Measurements from ENCODE around the gene ATF6.

Gene ATF6

GRCh38 chr1:161943737-161944136 is 177.6 kb downstream of the ATF6 start:
- H3K4me3 ChIP-seq (ENCODE audit: low read depth, low read length) = no peak overlapping the region
- DNase-seq (ENCODE audit: low read depth) = no peak
- no peak for TF ChIP-seq CTCF (IDR thresholded peaks at IDR 0.05; ENCODE audit: low read depth, low read length)
- TF ChIP-seq MYC (IDR thresholded peaks at IDR 0.05; ENCODE audit: low read depth, low read length) = no peak
- no peak for TF ChIP-seq MAX (IDR thresholded peaks at IDR 0.05; ENCODE audit: low read depth, low read length)
- no peak for TF ChIP-seq POLR2A (IDR thresholded peaks at IDR 0.05; ENCODE audit: extremely low read depth, insufficient read length)

GRCh38 chr1:161944381-161944780 is 178.3 kb downstream of the ATF6 start:
- TF ChIP-seq MYC (IDR thresholded peaks at IDR 0.05; ENCODE audit: low read depth, low read length) = no peak
- TF ChIP-seq MAX (IDR thresholded peaks at IDR 0.05; ENCODE audit: low read depth, low read length) = no peak
- TF ChIP-seq CTCF (IDR thresholded peaks at IDR 0.05; ENCODE audit: low read depth, low read length) = no peak
- no peak for TF ChIP-seq POLR2A (IDR thresholded peaks at IDR 0.05; ENCODE audit: extremely low read depth, insufficient read length)
- no peak for DNase-seq (ENCODE audit: low read depth)
- no peak overlapping the region for H3K4me3 ChIP-seq (ENCODE audit: low read depth, low read length)

- no peak for DNase-seq (ENCODE audit: low read depth)
- no peak for TF ChIP-seq CTCF (IDR thresholded peaks at IDR 0.05; ENCODE audit: low read depth, low read length)
- H3K4me3 ChIP-seq (ENCODE audit: low read depth, low read length) = no peak overlapping the region
Measured at GRCh38 chr1:161945306-161946060, 179.4 kb downstream of the ATF6 start.

GRCh38 chr1:161946071-161946987 is 180.2 kb downstream of the ATF6 start:
- no peak overlapping the region for H3K4me3 ChIP-seq (ENCODE audit: low read depth, low read length)
- DNase-seq (ENCODE audit: low read depth) = no peak
- TF ChIP-seq MAX (IDR thresholded peaks at IDR 0.05; ENCODE audit: low read depth, low read length) (no peak), CTCF (IDR thresholded peaks at IDR 0.05; ENCODE audit: low read depth, low read length) (no peak), MYC (IDR thresholded peaks at IDR 0.05; ENCODE audit: low read depth, low read length) (no peak), POLR2A (IDR thresholded peaks at IDR 0.05; ENCODE audit: extremely low read depth, insufficient read length) (no peak)

- no peak for TF ChIP-seq CTCF (IDR thresholded peaks at IDR 0.05; ENCODE audit: low read depth, low read length)
- TF ChIP-seq MYC (IDR thresholded peaks at IDR 0.05; ENCODE audit: low read depth, low read length) = no peak
- no peak for TF ChIP-seq POLR2A (IDR thresholded peaks at IDR 0.05; ENCODE audit: extremely low read depth, insufficient read length)
- no peak for TF ChIP-seq MAX (IDR thresholded peaks at IDR 0.05; ENCODE audit: low read depth, low read length)
- no peak overlapping the region for H3K4me3 ChIP-seq (ENCODE audit: low read depth, low read length)
- no peak for DNase-seq (ENCODE audit: low read depth)
Measured at GRCh38 chr1:161948435-161948834, 182.3 kb downstream of the ATF6 start.

Data from NB4 (cell line).